Fibroblast of skin of right quadriceps (primary cell): ENCODE measurements around the gene TESK1.
"Not testable (repeated sequence)": the region's sequence is repeated elsewhere in the genome, so short reads cannot be mapped to it uniquely, and the experiment has no call there.

Source experiments
- DNase-seq: peaks from one replicate; pipeline ENCODE4 v3.0.0-alpha.2; 2013

TESK1 gene

GRCh38 chr9:35583521-35583920, 21.5 kb upstream of the TESK1 start:
- not testable (repeated sequence) for DNase-seq

GRCh38 chr9:35584681-35585080, 20.4 kb upstream of the TESK1 start:
- not testable (repeated sequence) for DNase-seq

GRCh38 chr9:35588506-35588905, 16.6 kb upstream of the TESK1 start:
- not testable (repeated sequence) for DNase-seq

GRCh38 chr9:35593581-35593980, 11.5 kb upstream of the TESK1 start:
- no peak for DNase-seq

GRCh38 chr9:35594471-35594870, 10.6 kb upstream of the TESK1 start:
- DNase-seq = no peak

- not testable (repeated sequence) for DNase-seq
These were observed 8.2 kb upstream of the TESK1 start for GRCh38 chr9:35596907-35597306.

GRCh38 chr9:35598866-35599590, 6.0 kb upstream of the TESK1 start:
- no peak for DNase-seq

- DNase-seq = no peak
These were observed 5.1 kb upstream of the TESK1 start for GRCh38 chr9:35599763-35600604.

- DNase-seq = peak; percentile 84
These were observed 1.5 kb upstream of the TESK1 start for GRCh38 chr9:35603506-35603985.

GRCh38 chr9:35603986-35604577, 980 bp upstream of the TESK1 start:
- peak; percentile 100 for DNase-seq

GRCh38 chr9:35605351-35606137, 482 bp downstream of the TESK1 start:
- no peak for DNase-seq

GRCh38 chr9:35606138-35606504, 1.1 kb downstream of the TESK1 start:
- DNase-seq = no peak

GRCh38 chr9:35606726-35607125, 1.7 kb downstream of the TESK1 start:
- no peak for DNase-seq

- no peak for DNase-seq
These were observed 3.2 kb downstream of the TESK1 start for GRCh38 chr9:35608221-35608620.

GRCh38 chr9:35609001-35609819, 4.1 kb downstream of the TESK1 start:
- no peak for DNase-seq

- DNase-seq = no peak
These were observed 4.7 kb downstream of the TESK1 start for GRCh38 chr9:35609820-35610163.

- DNase-seq = peak; percentile 29
These were observed 6.3 kb downstream of the TESK1 start for GRCh38 chr9:35611230-35611797.

GRCh38 chr9:35612066-35612465, 7.0 kb downstream of the TESK1 start:
- DNase-seq = not testable (repeated sequence)

- DNase-seq = no peak
These were observed 7.8 kb downstream of the TESK1 start for GRCh38 chr9:35612843-35613242.

- no peak for DNase-seq
These were observed 11.1 kb downstream of the TESK1 start for GRCh38 chr9:35615981-35616680.
